NOMO-1 treated with DMSO at 0.1 percent for 48 hours (cell line): Measurements from ENCODE around the gene ELP6.
"Not testable (repeated sequence)": the region's sequence is repeated elsewhere in the genome, so short reads cannot be mapped to it uniquely, and the experiment has no call there.

Experiments used
- DNase-seq: peaks from one replicate; lab custom pipeline; 2025; ENCODE audit not compliant: unreplicated experiment; lab: John Stamatoyannopoulos, UW

The ELP6 gene

DNA sequence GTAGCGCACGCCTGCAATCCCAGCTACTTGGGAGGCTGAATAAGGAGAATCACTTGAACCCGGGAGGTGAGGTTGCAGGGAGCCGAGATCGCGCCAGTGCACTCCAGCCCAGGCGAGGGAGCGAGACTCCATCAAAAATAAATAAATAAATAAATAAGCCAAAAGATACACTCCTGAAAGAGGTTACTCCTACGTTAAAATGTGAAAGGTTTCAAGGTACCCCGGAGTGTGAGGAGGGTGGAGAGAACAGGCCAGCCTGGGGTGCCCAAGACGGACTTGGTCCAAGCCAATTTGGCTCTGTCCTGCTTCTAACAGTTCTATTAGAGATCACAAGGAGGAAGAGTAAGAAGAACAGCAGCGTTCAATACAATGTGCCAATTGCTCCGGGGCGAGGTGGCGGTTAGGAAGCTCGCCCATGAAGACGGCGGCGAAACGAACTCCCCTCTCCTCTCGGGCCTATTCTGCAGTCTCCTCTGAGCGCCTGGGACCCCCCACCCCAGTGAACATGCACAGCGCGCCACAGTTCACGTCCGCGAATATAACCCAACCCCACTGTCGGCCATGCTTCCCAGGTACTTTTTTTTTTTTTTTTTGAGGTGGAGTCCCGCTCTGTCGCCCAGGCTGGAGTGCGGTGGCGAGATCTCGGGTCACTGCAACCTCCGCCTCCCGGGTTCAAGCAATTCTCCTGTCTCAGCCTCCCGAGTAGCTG, 942 bp downstream of the ELP6 start:
- DNase-seq = peak; percentile 3

DNA sequence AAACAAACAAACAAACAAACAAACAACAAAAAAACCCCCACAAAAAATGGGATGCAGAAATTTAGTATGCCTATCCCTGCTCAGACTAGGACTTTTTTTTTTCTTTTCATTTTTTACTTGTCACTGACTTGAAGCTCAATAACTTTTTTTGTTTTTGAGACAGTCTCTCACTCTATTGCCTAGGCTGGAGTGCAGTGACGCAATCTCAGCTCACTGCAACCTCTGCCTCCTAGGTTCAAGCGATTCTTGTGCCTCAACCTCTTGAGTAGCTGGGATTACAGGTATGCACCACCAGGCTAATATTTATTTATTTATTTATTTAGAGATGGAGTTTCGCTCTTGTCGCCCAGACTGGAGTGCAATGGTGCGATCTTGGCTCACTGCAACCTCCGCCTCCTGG, 8.2 kb downstream of the ELP6 start:
- not testable (repeated sequence) for DNase-seq

DNA sequence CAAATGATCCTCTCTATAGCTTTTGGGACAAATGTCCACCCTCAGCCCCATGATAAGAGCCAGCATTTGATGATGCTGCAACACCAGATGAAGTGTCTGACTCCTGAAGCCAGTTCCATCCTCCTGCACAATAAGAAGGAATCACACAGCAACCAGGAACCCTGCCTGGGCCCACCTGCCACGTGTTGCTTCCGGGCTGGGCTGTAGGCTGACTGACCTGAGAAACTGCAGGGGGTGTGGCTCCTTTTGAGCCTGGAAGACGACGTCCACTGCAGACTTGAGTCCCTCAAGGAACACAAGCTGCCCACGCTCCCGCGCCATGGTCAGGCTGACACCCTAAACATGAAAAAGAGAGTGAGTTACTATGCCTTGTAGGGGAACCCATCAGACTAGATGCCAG, 9.4 kb downstream of the ELP6 start:
- DNase-seq = no peak

DNA sequence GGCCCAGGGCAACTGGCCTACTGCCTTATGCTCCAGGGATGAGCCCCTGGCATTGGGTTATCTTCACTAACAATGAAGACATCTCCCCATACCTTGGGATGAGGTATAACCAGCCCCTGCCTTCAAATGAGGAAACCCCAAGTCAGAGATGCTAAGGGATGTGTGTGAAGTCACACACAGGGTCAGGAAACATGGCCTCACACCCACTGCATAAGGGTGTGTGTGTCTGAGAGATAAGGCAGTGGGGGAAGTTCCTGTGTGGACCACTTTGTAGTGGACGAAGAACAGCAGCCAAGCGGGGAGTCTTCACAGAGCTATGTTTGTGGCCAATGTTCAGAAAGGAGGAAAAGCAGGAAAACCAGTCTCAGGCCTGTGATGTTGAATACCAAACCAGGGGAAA, 10.5 kb downstream of the ELP6 start:
- DNase-seq = no peak

DNA sequence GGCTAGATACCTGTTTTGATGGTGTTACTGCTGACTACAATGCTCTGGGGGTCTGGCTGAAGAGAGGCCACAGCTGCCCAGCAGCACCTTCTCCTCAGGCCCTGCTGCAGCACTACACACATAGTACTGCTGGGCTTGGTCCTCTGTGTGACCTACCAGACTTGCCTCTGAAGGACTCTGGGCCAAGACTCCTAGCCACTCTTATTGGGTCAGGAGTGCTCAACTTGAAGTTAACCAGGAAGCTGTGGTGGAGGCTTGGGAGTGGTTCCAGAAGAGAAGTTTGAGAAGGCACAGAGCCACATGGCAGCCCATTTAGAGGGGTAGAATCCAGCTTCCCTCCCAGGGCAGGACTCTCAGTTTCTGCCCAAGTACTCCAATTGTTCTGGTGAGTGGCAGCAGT, 16.6 kb downstream of the ELP6 start:
- DNase-seq = no peak

DNA sequence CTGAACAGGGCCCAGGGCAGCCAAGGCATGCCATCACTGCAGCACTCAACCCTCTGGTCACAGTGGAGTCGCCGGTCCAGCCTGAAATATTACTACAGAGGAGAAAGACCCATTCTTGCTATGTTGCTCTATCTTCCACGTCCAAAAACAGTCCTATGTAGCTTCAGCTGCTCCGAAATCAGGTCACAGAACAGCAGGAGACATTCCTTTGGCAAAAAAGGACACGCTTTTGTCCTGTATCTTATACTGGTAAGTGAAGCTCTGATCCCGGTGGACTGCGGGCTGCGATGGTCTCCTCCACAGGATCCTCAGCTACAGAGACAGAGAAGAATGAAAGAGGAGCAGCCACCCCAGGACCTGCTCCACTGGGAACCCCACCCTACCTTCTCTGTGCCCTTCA, 17.6 kb downstream of the ELP6 start:
- DNase-seq = no peak

DNA sequence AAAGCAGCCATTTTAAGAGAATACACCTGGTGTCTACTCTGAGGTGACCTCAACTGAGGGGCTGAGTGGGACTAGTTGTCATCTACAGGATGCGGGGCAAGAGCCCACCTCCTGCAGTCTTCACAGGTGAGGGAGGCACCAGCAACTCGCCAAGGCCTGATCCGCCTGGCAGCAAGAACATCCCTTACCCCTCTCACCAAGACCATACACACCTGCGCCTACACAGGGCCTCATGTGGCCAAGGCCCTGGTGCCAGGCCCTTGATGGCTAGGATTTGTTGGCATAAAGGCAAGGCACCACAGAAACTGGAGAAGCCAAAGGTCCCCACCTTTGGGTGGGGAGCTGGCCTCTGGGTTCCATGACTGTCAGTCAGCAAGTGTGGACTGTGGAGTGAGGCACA, 18.4 kb downstream of the ELP6 start:
- DNase-seq = no peak

DNA sequence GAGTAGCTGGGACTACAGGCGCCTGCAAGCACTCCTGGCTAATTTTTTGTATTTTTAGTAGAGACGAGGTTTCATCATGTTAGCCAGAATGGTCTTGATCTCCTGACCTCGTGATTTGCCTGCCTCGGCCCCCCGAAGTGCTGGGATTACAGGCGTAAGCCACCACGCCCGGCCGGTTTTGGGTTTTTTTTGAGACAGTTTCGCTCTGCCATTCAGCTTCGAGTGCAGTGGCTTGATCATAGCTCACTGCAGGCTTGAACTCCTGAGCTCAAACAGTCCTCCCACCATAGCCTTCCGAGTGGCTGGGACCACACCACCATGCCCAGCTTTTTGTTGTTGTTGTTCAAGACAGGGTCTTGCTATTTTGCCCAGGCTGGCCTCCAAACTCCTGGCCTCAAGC, 21.7 kb downstream of the ELP6 start:
- DNase-seq = no peak

DNA sequence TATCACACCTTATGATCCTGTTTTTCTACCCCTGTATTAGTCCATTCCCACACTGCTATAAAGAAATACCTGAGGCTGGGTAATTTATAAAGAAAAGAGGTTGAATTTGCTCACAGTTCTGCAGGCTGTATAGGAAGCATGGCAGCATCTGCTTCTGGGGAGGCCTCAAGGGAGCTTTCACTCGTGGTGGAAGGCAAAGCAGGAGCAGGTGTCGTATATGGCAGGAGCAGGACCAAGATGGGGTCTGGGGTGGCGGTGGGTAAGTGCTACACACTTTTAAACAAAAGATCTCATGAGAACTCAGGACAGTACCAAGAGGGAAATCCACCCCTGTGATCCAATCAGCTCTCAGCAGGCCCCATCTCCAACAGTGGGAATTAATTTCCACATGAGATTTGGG, 22.3 kb downstream of the ELP6 start:
- no peak for DNase-seq

DNA sequence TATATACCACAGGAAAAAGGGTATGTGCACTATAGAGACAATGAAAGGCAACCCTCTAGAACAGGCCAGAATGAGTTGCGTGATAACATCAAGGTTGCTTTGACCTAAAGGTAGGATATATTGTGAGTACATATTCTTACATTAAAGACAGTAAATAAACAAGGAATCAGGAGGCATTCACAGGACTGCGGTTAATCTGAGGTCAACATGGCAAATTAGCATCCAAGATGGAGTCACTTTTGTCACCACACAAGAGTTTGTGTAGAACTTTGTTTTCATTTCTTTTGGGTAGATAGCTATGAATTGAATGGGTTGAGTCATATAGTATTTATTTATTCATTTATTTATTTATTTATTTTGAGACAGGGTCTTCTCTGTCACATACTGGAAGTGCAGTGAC, 26.2 kb downstream of the ELP6 start:
- DNase-seq = no peak

DNA sequence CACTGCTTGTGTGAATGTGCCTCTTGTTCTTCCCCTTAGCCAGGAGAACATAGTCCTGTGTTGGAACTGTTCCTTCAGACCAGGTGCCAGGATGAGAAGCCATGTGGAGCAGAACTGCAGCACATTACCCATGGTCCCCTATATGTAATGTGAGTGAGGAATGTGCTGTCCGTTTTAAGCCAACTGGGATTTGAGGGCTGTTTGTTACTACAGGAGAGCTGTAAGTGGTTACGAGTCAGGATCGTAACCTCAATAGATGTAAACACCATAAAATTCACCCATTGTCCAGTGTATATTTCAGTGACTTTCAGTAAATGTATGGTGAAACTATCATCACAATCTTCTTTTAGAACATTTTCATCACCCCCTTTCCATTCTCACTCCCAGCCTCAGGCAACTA, 27.7 kb downstream of the ELP6 start:
- no peak for DNase-seq

DNA sequence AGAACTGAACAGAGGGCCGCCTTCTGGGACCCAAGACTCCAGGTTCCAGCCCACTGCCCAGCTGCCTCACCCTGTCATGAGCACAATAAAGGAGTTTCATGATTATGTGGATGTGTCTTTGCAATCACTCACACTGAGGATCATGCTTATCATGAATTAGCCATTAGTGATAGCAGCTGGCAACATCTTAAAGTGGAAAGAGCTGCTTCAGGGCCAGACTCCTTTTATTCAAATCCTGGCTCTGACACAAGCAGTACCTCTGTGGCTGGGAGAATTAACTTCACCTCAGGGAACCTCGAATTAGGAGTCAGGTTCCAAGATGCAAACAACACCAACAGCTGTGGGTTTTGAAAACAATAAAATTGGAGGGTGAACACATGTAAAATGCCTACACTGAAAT, 31.1 kb downstream of the ELP6 start:
- no peak for DNase-seq

DNA sequence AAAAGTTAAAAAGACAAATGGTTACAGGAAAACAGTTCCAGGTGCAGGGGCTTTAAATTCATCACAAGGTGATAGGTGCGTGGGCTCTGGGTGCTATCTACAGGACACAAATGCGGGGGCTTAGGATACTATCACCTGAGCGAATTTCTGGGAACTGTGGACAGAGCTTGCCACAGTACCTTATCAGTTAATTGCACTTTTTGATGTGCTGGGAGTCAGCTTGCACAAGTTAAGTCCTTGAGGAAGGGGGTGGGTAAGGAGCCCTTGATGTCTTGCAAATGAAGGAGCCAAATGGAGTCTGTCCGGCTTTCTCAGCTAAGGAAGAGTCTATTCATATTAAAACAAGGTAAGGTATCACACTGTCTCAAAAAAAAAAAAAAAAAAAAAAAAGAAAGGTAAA, 31.7 kb downstream of the ELP6 start:
- not testable (repeated sequence) for DNase-seq

DNA sequence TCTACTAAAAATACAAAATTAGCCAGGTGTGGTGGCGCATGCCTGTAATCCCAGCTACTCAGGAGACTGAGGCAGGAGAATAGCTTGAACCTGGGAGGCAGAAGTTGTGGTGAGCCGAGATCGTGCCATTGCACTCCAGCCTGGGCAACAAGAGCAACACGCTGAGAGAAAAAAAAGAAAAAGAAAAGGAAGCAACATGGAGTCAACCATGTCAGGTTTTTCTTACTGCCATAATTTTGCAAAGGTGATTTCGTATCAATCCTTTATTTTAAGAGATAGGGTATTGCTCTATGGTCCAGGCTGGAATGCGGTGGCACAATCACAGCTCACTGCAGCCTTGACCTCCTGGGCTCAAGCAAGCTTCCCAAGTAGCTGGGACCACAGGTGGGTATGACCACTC, 33.2 kb downstream of the ELP6 start:
- DNase-seq = not testable (repeated sequence)

DNA sequence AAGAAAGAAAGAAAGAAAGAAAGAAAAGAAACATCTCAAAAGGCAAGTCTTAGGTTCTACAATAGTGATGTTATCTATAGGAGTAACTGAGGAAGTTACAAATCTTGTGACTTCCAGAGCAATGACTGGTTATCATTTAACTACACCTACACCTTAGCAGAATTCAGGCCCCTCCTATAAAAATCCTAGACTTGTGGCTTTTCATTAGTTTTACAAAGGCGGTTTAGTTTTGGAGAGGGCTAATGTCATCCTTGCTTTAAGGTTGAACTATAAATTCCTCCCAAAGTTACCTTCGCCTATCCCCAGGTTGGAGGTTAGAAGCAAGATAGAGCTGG, 33.7 kb downstream of the ELP6 start:
- DNase-seq = no peak

DNA sequence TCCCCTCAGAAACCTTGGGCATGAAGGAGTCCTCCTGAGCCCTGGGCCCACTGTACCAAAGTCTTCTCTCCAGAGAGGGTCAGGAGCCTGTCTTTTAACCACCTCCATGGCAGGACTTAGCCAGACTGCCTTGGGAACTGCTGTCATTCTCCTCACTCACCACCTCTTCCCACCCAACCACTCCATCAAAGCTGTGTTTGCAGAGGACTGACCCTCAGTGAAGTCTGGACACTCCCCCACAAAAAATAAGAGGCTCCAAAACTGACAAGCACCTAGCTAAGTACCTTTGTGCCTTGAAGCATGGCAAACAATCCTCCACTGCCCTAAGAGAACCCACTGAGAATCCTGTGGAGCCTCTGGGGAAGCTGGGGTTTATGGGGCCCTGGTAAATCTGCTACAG, 35.5 kb downstream of the ELP6 start:
- no peak for DNase-seq

DNA sequence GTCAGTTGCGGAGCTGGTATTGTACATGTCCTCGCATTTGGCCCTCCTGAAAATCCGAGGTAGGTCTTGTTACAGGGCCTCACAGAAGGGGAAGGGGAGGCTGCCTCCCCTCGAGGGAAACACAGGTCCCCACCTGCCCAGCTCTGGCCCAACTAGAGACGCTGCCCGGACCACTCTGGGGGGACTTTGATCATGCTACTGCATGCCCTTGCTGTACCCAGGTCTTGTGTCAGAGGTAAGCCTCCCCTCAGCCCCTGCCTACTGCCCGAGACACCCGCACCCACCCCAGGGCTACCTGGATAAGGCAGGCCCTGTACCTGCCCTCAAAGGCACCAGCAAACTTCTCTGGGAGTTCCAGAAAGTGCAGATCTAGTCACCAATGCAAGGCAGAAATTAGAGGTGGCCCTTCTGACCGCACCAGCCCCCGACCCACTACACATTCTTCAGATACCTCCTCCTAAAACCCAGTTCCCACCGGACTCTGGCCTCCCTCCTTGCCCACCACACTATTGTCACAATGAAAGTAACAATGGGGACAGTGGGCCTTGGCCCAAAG, 36.8 kb downstream of the ELP6 start:
- DNase-seq = no peak

DNA sequence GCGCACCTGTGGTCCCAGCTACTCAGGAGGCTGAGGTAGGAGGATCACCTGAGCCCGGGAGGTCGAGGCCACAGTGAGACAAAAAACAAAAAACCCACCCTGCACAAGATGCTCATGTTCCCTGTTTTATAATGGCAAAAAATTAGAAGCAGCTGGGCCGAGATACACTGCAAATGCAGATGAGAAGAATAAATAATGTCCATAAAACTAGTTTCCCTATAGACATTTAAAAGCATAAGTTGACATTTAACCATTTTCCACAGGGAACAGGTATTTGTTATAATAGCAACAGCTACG, 37.2 kb downstream of the ELP6 start:
- no peak for DNase-seq

DNA sequence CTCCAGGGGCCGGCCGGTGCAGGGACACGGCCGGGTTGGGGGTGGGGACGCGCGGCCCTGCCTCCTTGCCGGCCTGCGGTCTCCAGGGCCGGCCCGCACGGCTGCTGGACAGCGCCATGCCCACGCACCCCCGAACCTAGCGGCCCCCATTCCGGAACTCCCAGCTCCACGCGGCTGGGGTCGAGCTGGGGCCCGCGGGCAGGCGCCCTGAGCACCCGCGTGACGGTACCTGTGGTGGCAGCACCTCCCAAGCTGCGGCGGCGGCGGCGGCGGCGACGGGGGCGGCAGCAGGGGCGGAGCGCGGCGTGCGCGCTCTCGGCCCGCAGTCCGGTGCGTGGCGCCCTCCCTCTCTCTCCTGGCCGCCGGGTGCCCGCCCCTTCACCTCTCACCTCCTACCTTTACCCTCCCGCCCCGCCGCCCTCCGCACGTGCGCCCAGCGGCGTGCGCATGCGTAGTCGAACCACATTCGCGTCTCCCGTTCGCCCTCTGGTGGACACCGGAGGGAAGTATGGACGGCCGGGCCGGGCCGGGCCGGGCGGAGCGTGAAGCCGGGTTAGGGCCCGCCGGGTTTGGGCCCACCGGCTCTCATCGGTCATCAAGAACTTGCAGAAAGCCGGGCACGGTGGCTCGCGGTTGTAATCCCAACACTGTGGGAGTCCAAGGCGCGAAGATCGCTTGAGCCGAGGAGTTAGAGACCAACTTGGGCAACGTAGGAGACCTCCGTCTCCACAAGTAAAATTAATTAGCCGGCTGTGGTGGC, 37.8 kb downstream of the ELP6 start, which contains the start of gene SCAP:
TSS of gene SCAP (minus strand) at position 372 of the 760 bp plus-strand sequence. CDS start 32,948 bp downstream, outside the sequence.
- DNase-seq = peak; percentile 91

DNA sequence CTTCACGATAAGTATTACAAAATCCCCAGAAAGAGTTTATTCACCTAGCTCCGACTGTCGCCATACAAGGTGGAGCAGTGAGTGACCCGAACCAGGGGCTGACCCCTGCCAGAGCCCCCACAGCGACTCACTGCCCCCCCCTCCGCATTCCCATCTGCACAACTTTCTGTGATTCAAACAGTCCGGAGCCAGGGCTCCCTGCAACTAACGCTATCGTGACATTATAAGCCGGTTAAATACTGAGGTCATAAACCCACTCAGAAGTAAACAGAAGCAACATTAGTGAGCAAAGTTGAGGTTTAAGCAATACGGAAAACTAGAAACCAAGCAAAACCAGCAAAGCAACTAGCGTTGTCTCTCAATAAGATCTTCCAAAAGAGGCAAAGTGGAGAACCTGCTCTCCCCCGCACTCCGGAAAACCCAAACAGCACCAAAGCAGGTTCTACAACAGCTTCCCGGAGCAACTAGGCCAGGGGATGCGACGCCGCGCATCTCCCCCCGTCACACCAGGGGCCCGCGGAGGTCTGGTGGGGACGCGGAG, 38.4 kb downstream of the ELP6 start:
- DNase-seq = no peak

DNA sequence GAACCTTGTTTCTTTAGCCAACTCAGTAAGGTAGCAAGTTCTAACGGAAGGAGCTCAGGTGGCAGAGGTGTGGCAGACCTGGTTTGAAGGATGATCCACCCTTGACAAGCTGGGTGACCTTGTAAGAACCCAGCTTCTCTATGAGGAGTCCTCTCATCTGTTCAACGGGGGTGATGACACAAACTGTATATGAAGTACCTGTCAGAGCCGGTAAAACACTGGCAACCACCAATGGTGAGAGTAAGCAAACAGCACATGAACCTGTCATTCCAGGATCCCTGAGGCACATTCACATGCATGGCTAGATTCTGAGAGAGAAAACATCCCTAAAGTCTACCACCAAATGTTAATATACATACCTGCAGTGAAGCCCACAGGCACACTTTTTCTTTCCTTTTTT, 40.1 kb downstream of the ELP6 start:
- DNase-seq = no peak

DNA sequence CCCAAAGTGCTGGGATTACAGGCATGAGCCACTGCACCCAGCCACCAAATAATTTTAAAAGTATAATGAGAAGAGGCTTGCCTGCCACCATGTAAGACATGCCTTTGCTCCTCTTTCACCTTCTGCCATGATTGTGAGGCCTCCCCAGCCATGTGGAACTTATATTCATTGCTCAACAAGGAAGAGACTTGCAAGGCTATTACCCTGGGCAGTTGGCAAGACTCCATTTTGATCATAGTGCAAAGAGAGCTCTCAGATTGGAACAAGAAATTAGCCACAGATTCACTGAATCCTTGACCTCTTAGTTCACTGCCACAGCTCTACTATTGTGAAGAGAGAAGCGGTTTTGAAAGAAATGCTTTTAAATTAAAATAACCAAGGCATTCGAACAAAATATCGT, 43.9 kb downstream of the ELP6 start:
- DNase-seq = no peak
